HepG2 (cell line): Measurements from ENCODE around the gene HMGCR. TPM values are rescaled to one million over a fixed set of nuclear protein-coding genes. Genes with fewer than 3 reads are reported as not detected.

ENCODE experiments used
- ATAC-seq: fragments of 200-7000 bp; cut with Tn5 transposase; 3 replicates; pipeline ENCODE4 v1.9.1; 2020; ENCODE audit warnings: mild to moderate bottlenecking, moderate library complexity
- BruUV-seq: library from RNA; stranded (reverse); fragments of 400-500 nt; replicated peaks from 2 replicates; lab custom pipeline; 2021; lab: Mats Ljungman, UMichigan
- CTCF ChIA-PET: fragments of 300-600 bp; formaldehyde crosslinking; extraction: SDS; loops from one replicate; lab custom pipeline; 2021; ENCODE audit warnings: low total read pairs, inconsistent platforms, low intra/inter-chr PET ratio; lab: Yijun Ruan, JAX
- POLR2A ChIA-PET: fragments of 350-600 bp; sonication (Branson Sonifier 250); formaldehyde crosslinking; loops from one replicate; lab custom pipeline; 2020; ENCODE audit warnings: antibody characterized with exemption, inconsistent platforms; lab: Yijun Ruan, JAX
- DNase-seq: peaks from one replicate; pipeline ENCODE4 v3.0.0-alpha.2; 2015; ENCODE audit warnings: low spot score
- FAIRE-seq: peaks from 3 replicates; lab custom pipeline; 2011; peaks lifted over from hg19 to GRCh38; lab: Jason Lieb, UNC
- H2AFZ ChIP-seq: one replicate; pipeline ENCODE4 v1.6.1; 2011; ENCODE audit warnings: low read length, inconsistent platforms
- H3K27ac ChIP-seq: fragments of 300-600 bp; 3 replicates; pipeline ENCODE4 v1.8.0; 2011; ENCODE audit warnings: mixed run types, mild to moderate bottlenecking, mixed read lengths, low read length, inconsistent platforms; ENCODE audit not compliant: insufficient read depth; ENCODE audit errors: extremely low read length
- H3K27me3 ChIP-seq, 2 experiments: fragments of 200-600 bp in 1 of 2; 2 replicates in 1 of 2; 3 replicates in 1 of 2; pipeline versions ENCODE4 v1.6.0 to v1.8.0; 2011; ENCODE audit warnings: low read length in 2 of 2, mild to moderate bottlenecking in 2 of 2, moderate library complexity in 2 of 2, inconsistent platforms in 1 of 2; ENCODE audit not compliant: insufficient read depth in 2 of 2, control insufficient read depth in 1 of 2
- H3K36me3 ChIP-seq, 2 experiments: fragments of 200-600 bp in 1 of 2; replicated peaks in 1 of 2; 2 replicates in 1 of 2; 3 replicates in 1 of 2; pipeline versions ENCODE4 v1.5.1 to v1.8.0; 2011; ENCODE audit warnings: low read length in 2 of 2, inconsistent platforms in 1 of 2; ENCODE audit not compliant: insufficient read depth in 2 of 2, control insufficient read depth in 1 of 2
- H3K4me1 ChIP-seq: 2 replicates; pipeline ENCODE4 v1.5.1; 2012; ENCODE audit warnings: low read length, inconsistent platforms; ENCODE audit not compliant: insufficient read depth
- H3K4me2 ChIP-seq: 2 replicates; pipeline ENCODE4 v1.6.0; 2011; ENCODE audit warnings: low read depth, low read length, inconsistent platforms
- H3K4me3 ChIP-seq, 3 experiments: fragments of 200-600 bp in 1 of 3; sonication (generic), shearing (Covaris generic) in 1 of 3; replicated peaks in 1 of 3; 2 replicates each; pipeline ENCODE4 v1.5.1; 2011 to 2016; ENCODE audit warnings: low read length in 3 of 3, inconsistent platforms in 2 of 3, low read depth in 2 of 3, mild to moderate bottlenecking in 2 of 3, control low read depth in 1 of 3, mixed read lengths in 1 of 3; ENCODE audit not compliant: insufficient read depth in 1 of 3
- H3K79me2 ChIP-seq: one replicate; pipeline ENCODE4 v1.6.1; 2011; ENCODE audit warnings: low read length, inconsistent platforms; ENCODE audit not compliant: insufficient read depth
- H3K9ac ChIP-seq: 2 replicates; pipeline ENCODE4 v1.6.0; 2011; ENCODE audit warnings: mild to moderate bottlenecking, low read depth, low read length, inconsistent platforms; ENCODE audit not compliant: insufficient read depth
- H3K9me3 ChIP-seq: 2 replicates; pipeline ENCODE4 v1.5.1; 2012; ENCODE audit warnings: mild to moderate bottlenecking, low read length
- H4K20me1 ChIP-seq: 2 replicates; pipeline ENCODE4 v1.6.0; 2011; ENCODE audit warnings: inconsistent platforms, mild to moderate bottlenecking, low read length, moderate library complexity; ENCODE audit not compliant: insufficient read depth
- CTCF ChIP-seq: sonication (generic); formaldehyde crosslinking; IDR thresholded peaks from 2 replicates; pipeline ENCODE4 v1.5.0; 2020; ENCODE audit warnings: mild to moderate bottlenecking, missing genetic modification reagents, moderate library complexity
- MAFF ChIP-seq: IDR thresholded peaks from 2 replicates; pipeline ENCODE4 v1.6.1; 2011; ENCODE audit warnings: low read depth, low read length, improper control_type of control experiment
- POLR2AphosphoS5 ChIP-seq: IDR thresholded peaks from 2 replicates; pipeline ENCODE4 v1.6.1; 2012; ENCODE audit warnings: low read depth, low read length
- RBM22 ChIP-seq: fragments of 200-400 bp; formaldehyde crosslinking; optimal IDR thresholded peaks from 2 replicates; pipeline ENCODE3; 2017; ENCODE audit warnings: mild to moderate bottlenecking, low read length, moderate library complexity
- SAFB2 ChIP-seq: sonication (generic); formaldehyde crosslinking; IDR thresholded peaks from 2 replicates; pipeline ENCODE4 v1.5.1; 2020; ENCODE audit warnings: missing genetic modification reagents, low read depth, mild to moderate bottlenecking, borderline replicate concordance
- ZBTB20 ChIP-seq: sonication (generic); formaldehyde crosslinking; IDR thresholded peaks from 2 replicates; pipeline ENCODE4 v1.8.1; 2023; ENCODE audit warnings: missing genetic modification reagents, low read depth, mild to moderate bottlenecking, borderline replicate concordance
- ZFP36L1 ChIP-seq: sonication (generic); formaldehyde crosslinking; IDR thresholded peaks from 2 replicates; pipeline ENCODE4 v1.8.0; 2022; ENCODE audit warnings: mild to moderate bottlenecking, missing genetic modification reagents, moderate library complexity
- ZNF354B ChIP-seq: sonication (generic); formaldehyde crosslinking; IDR thresholded peaks from 2 replicates; pipeline ENCODE4 v1.8.0; 2022; ENCODE audit warnings: mild to moderate bottlenecking, missing genetic modification reagents
- ZNF768 ChIP-seq: sonication (generic); formaldehyde crosslinking; IDR thresholded peaks from 2 replicates; pipeline ENCODE4 v1.4.0; 2020; ENCODE audit warnings: missing genetic modification reagents
- WGBS: methylation state at CpG from one replicate; pipeline ENCODE4 v1.1.6; 2017; ENCODE audit warnings: low lambda C conversion rate; 5-methylcytosine and 5-hydroxymethylcytosine counted together
- in situ Hi-C: cut with HindIII; loops from 2 replicates; pipeline ENCODE4 v1.10.0; 2017; ENCODE audit warnings: low pct_unique_long_range_greater_than_20kb; ENCODE audit not compliant: extremely low pct_ligation_motif_present
- intact Hi-C: fragments of 100-400 bp; cut with micrococcal nuclease; formaldehyde crosslinking; loops from one replicate; pipeline ENCODE4 v1.10.0; 2022; ENCODE audit not compliant: unreplicated experiment
- polyA plus RNA-seq, 8 experiments: library from polyadenylated mRNA; depleted of rRNA in 3 of 8; stranded (reverse) in 7 of 8; unstranded in 1 of 8; fragments of >200 nt; fragmentation: Illumina TruSeq in 4 of 8; extraction: Trizol in 4 of 8; gene quantifications; 2 replicates each; pipeline versions ENCODE4 v1.2.1 to v1.2.3, GENCODE V29; 2011 to 2016; ENCODE audit warnings: low read depth in 4 of 8, missing spikeins in 1 of 8, mixed read lengths in 1 of 8; ENCODE audit not compliant: insufficient read depth in 1 of 8
- total RNA-seq, 5 experiments: library from RNA; depleted of rRNA; stranded (reverse); fragments of >200 nt; fragmentation: Illumina TruSeq; extraction: Trizol; gene quantifications; 2 replicates each; pipeline ENCODE4 v1.2.3, GENCODE V29; 2016; ENCODE audit warnings: low read depth in 1 of 5
- TF ChIP-seq, protein P1 (sequence below), 2 experiments: IDR thresholded peaks; 2 replicates each; pipeline ENCODE4 v1.6.1; 2011 to 2012; ENCODE audit warnings: low read length in 2 of 2, borderline replicate concordance in 1 of 2, low read depth in 1 of 2, mild to moderate bottlenecking in 1 of 2, moderate library complexity in 1 of 2

Gene HMGCR
- total and polyA plus RNA-seq, 2 of the 13 experiments (the other 11 are each of a cell fraction or from before 2014, with no cell fraction given) = 43.0 to 144 TPM

DNA sequence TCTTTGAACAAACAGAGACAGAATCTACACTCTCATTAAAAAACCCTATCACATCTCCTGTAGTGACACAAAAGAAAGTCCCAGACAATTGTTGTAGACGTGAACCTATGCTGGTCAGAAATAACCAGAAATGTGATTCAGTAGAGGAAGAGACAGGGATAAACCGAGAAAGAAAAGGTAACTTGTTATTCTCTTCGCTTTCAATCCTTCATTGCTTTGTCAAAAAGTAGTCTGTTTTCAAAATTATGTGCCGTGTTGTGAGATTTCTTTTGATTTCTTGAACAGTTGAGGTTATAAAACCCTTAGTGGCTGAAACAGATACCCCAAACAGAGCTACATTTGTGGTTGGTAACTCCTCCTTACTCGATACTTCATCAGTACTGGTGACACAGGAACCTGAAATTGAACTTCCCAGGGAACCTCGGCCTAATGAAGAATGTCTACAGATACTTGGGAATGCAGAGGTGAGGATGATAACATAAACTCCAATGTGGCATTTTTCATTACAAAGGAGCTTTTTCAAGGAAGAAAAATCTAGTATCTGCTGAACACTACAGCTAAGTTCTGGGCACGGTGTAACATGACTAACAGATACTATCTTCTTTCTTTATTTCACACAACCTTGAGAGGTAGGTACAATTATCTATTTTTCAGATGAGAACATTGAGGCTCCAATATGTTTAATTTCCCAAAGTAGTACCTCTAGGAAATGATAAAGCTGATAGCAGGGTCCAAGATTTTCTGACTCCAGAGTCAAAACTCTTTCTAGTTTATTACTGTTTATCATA lies 14.3 kb downstream of the HMGCR start:
- Histone ChIP-seq H3K9me3 (no peaks in the 10 kb centered on the region), H3K27ac (no peak overlapping the region), H3K27me3 (no peaks in the 10 kb centered on the region), H4K20me1 (peaks cover 22% of the 10 kb centered on the region), H2AFZ (no peak overlapping the region), H3K4me1 (no peaks in the 10 kb centered on the region), H3K79me2 (peaks cover 44% of the 10 kb centered on the region), H3K4me2 (no peak overlapping the region), H3K4me3 (no peak overlapping the region), H3K36me3 (peaks cover 17 to 79% of the 10 kb centered on the region in 2 experiments), H3K9ac (no peak overlapping the region)
- BruUV-seq = TSS peak; percentile 24
- DNase-seq (no peak), FAIRE-seq (no peak), ATAC-seq (no peak)
- intact Hi-C loops = no loop called here
- 97% methylated on average over 7 of the region's 7 CpGs for WGBS
- TF ChIP-seq POLR2AphosphoS5 (0 out of 2 replicates have a peak, but pooled peaks have one; percentile 7), RBM22 (peak; percentile 82), ZNF768 (CRISPR knock-in tag) (no peak), ZNF354B (CRISPR knock-in tag) (no peak), ZBTB20 (no peak), CTCF (CRISPR knock-in tag) (no peak), MAFF (no peak), SAFB2 (CRISPR knock-in tag) (no peak), ZFP36L1 (CRISPR knock-in tag) (no peak)
- TF ChIP-seq, protein P1, sequence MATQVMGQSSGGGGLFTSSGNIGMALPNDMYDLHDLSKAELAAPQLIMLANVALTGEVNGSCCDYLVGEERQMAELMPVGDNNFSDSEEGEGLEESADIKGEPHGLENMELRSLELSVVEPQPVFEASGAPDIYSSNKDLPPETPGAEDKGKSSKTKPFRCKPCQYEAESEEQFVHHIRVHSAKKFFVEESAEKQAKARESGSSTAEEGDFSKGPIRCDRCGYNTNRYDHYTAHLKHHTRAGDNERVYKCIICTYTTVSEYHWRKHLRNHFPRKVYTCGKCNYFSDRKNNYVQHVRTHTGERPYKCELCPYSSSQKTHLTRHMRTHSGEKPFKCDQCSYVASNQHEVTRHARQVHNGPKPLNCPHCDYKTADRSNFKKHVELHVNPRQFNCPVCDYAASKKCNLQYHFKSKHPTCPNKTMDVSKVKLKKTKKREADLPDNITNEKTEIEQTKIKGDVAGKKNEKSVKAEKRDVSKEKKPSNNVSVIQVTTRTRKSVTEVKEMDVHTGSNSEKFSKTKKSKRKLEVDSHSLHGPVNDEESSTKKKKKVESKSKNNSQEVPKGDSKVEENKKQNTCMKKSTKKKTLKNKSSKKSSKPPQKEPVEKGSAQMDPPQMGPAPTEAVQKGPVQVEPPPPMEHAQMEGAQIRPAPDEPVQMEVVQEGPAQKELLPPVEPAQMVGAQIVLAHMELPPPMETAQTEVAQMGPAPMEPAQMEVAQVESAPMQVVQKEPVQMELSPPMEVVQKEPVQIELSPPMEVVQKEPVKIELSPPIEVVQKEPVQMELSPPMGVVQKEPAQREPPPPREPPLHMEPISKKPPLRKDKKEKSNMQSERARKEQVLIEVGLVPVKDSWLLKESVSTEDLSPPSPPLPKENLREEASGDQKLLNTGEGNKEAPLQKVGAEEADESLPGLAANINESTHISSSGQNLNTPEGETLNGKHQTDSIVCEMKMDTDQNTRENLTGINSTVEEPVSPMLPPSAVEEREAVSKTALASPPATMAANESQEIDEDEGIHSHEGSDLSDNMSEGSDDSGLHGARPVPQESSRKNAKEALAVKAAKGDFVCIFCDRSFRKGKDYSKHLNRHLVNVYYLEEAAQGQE (IDR thresholded peaks at IDR 0.05; ENCODE audit: borderline replicate concordance in 1 of 2, low read depth in 1 of 2, low read length in 2 of 2) = no peak
- in situ Hi-C loops = no loop called here
- ChIA-PET POLR2A (interaction anchor here (1.1 kb wide), 1 partner anchor 15 kb away, joined by 4 read pairs; the partner anchor contains the start of gene HMGCR), CTCF (no interaction called here)
